Loucy (cell line): Measurements from ENCODE around the gene GNAS-AS1.

Experiments
- H2AFZ ChIP-seq: fragments of 200-600 bp; sonication (generic); 2 replicates; pipeline ENCODE4 v1.6.0; 2016; ENCODE audit warnings: antibody characterized with exemption, mild to moderate bottlenecking, low read length, moderate library complexity
- H3F3A ChIP-seq: fragments of 200-600 bp; 2 replicates; pipeline ENCODE4 v1.6.0; 2016; ENCODE audit warnings: antibody characterized with exemption, low read depth, mild to moderate bottlenecking
- H3K27me3 ChIP-seq: fragments of 200-600 bp; sonication (generic); 2 replicates; pipeline ENCODE4 v1.6.1; 2014; ENCODE audit warnings: low read length, mild to moderate bottlenecking; ENCODE audit not compliant: insufficient read depth, poor library complexity, severe bottlenecking
- H3K36me3 ChIP-seq: fragments of 200-600 bp; sonication (generic); 2 replicates; pipeline ENCODE4 v1.6.1; 2016; ENCODE audit warnings: low read length; ENCODE audit not compliant: insufficient read depth
- H3K4me1 ChIP-seq: fragments of 200-600 bp; sonication (generic); 2 replicates; pipeline ENCODE4 v1.5.1; 2014; ENCODE audit warnings: low read length, mild to moderate bottlenecking; ENCODE audit not compliant: insufficient read depth, poor library complexity, severe bottlenecking
- H3K4me2 ChIP-seq: fragments of 200-600 bp; sonication (generic); 2 replicates; pipeline ENCODE4 v1.6.0; 2014; ENCODE audit warnings: antibody characterized with exemption, low read length, low read depth, mild to moderate bottlenecking; ENCODE audit not compliant: poor library complexity, severe bottlenecking
- H3K4me3 ChIP-seq: fragments of 200-600 bp; sonication (generic); 2 replicates; pipeline ENCODE4 v1.5.1; 2014; ENCODE audit warnings: low read length, mild to moderate bottlenecking, mixed read lengths; ENCODE audit not compliant: poor library complexity, severe bottlenecking
- H3K79me2 ChIP-seq: fragments of 200-600 bp; sonication (generic); 2 replicates; pipeline ENCODE4 v1.6.1; 2014; ENCODE audit warnings: low read length; ENCODE audit not compliant: insufficient read depth
- H3K9ac ChIP-seq: fragments of 200-600 bp; sonication (generic); 2 replicates; pipeline ENCODE4 v1.6.0; 2014; ENCODE audit warnings: mild to moderate bottlenecking, low read depth, low read length, moderate library complexity; ENCODE audit not compliant: poor library complexity, severe bottlenecking
- H3K9me2 ChIP-seq: fragments of 200-600 bp; sonication (generic); replicated peaks from 2 replicates; pipeline ENCODE4 v1.6.1; 2016; ENCODE audit warnings: low read depth, low read length, mixed read lengths
- H3K9me3 ChIP-seq: fragments of 200-600 bp; sonication (generic); 2 replicates; pipeline ENCODE4 v1.6.1; 2014; ENCODE audit warnings: mild to moderate bottlenecking, antibody characterized with exemption, low read length, low read depth; ENCODE audit not compliant: insufficient read depth
- H4K20me1 ChIP-seq: fragments of 200-600 bp; sonication (generic); 2 replicates; pipeline ENCODE4 v1.6.0; 2014; ENCODE audit warnings: antibody characterized with exemption, low read length, mild to moderate bottlenecking; ENCODE audit not compliant: insufficient read depth, poor library complexity, severe bottlenecking
- EZH2phosphoT487 ChIP-seq: fragments of 200-600 bp; IDR thresholded peaks from 2 replicates; pipeline ENCODE4 v1.6.1; 2018; ENCODE audit warnings: antibody characterized with exemption, mild to moderate bottlenecking, moderate library complexity, borderline replicate concordance
- TF ChIP-seq, protein P1 (sequence below): fragments of 200-600 bp; sonication (generic); conservative IDR thresholded peaks from 2 replicates; pipeline ENCODE4 v1.5.1; 2014; ENCODE audit warnings: mild to moderate bottlenecking, antibody characterized with exemption, low read length

GNAS-AS1 gene

DNA sequence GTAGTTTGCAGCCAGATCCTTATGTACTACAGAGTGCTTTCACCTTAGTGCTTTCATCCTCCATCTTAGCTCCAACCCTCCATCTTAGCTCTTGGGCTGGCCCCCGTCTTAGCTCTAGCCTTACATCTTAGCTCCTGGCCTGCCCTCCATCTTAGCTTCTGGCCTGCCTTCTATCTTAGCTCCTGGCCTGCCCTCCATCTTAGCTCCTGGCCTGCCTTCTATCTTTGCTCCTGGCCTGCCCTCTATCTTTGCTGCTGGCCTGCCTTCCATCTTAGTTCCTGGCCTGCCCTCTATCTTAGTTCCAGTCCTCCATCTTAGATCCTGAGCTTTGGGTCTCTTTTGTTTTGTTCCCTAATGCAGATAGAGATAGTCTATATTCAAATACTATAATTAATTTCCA, 23.8 kb upstream of the GNAS-AS1 start:
- no peaks in the 10 kb centered on the region for H3K9me2 ChIP-seq
- no peak overlapping the region for H3K9ac ChIP-seq
- no peak overlapping the region for H3K4me2 ChIP-seq
- H3K4me3 ChIP-seq, result no peak overlapping the region
- H3K36me3 ChIP-seq, result no peaks in the 10 kb centered on the region
- H3K4me1 ChIP-seq, result peaks cover 14% of the 10 kb centered on the region
- no peaks in the 10 kb centered on the region for H3F3A ChIP-seq
- no peaks in the 10 kb centered on the region for H3K9me3 ChIP-seq
- no peaks in the 10 kb centered on the region for H3K79me2 ChIP-seq
- H4K20me1 ChIP-seq, result no peaks in the 10 kb centered on the region
- peak overlapping the region; percentile 92 for H2AFZ ChIP-seq
- TF ChIP-seq EZH2phosphoT487, result no peak
- TF ChIP-seq, protein P1, sequence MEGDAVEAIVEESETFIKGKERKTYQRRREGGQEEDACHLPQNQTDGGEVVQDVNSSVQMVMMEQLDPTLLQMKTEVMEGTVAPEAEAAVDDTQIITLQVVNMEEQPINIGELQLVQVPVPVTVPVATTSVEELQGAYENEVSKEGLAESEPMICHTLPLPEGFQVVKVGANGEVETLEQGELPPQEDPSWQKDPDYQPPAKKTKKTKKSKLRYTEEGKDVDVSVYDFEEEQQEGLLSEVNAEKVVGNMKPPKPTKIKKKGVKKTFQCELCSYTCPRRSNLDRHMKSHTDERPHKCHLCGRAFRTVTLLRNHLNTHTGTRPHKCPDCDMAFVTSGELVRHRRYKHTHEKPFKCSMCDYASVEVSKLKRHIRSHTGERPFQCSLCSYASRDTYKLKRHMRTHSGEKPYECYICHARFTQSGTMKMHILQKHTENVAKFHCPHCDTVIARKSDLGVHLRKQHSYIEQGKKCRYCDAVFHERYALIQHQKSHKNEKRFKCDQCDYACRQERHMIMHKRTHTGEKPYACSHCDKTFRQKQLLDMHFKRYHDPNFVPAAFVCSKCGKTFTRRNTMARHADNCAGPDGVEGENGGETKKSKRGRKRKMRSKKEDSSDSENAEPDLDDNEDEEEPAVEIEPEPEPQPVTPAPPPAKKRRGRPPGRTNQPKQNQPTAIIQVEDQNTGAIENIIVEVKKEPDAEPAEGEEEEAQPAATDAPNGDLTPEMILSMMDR, result no peak
- no peaks in the 10 kb centered on the region for H3K27me3 ChIP-seq

DNA sequence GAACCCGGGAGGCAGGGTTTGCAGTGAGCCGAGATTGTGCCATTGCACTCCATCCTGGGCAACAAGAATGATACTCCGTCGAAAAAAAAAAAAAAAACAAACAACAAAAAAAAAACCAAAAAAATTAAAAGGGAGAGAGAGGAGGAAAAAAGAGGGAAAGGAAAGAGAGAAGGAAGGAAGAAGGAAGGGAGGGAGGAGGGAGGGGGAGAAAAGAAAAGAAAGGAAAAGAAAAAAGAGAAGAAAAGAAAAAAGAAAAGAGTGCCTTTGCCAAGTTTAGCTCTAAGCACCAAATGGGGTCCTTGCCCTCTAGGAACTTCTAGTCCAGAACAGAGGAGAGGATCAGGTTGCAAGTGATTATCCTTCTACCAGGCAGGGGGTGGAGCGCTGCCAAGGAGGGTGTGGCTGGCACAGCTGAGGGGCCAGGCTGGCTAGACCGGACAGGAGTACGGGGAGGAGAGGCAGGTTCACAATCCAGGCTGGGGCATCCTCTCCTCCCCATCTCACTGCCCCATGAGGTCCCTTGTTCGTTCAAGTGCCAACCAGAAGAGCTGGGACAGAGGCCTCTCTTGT, 20.9 kb upstream of the GNAS-AS1 start:
- no peak overlapping the region for H3K4me2 ChIP-seq
- H3K9ac ChIP-seq, result no peak overlapping the region
- H3K4me3 ChIP-seq, result no peak overlapping the region
- TF ChIP-seq, protein P1, result no peak
- TF ChIP-seq EZH2phosphoT487, result no peak
- H3K79me2 ChIP-seq, result no peaks in the 10 kb centered on the region
- no peaks in the 10 kb centered on the region for H3K4me1 ChIP-seq
- no peaks in the 10 kb centered on the region for H3K27me3 ChIP-seq
- no peak overlapping the region for H2AFZ ChIP-seq
- no peaks in the 10 kb centered on the region for H3F3A ChIP-seq
- H3K9me3 ChIP-seq, result no peaks in the 10 kb centered on the region
- H3K36me3 ChIP-seq, result no peaks in the 10 kb centered on the region
- no peaks in the 10 kb centered on the region for H3K9me2 ChIP-seq
- H4K20me1 ChIP-seq, result no peaks in the 10 kb centered on the region

DNA sequence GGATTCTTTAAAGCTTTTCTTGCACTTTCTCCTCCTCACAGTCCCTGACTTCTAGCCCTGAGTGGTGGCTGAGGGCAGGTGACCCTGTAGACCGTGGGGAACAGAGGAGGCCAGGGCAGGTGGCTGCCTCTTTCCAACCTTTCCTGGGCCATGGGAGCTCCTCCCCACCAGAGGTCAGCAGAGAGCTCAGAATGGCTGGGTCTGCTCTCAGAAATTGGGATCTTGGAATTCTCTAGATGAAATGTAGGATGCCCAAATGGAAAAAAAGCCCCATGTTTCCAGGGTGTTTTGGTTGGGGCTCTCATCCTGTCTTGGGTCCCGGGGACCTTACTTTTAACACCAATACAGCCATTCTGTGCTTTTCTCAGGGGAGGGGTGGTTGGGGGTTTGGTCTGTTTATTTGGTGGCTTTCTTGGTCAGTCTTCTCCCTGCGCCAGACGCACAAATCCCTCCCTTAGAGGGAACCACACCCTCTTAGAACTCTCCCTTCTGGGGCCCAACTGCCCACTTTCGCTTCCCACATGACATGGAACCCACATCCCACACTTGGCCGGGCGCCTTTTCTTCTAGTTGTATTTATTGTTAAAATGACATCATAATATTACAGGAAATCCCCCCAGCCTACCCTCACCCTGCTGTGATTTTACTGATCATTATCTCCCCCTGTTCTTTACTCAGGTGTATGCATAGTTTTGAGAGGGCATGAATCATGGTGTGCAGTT, 19.8 kb upstream of the GNAS-AS1 start:
- Histone ChIP-seq H3K9me2 (no peaks in the 10 kb centered on the region), H3K36me3 (no peaks in the 10 kb centered on the region), H3K4me3 (no peak overlapping the region), H3K27me3 (no peaks in the 10 kb centered on the region), H3K9me3 (no peaks in the 10 kb centered on the region), H3K4me2 (no peak overlapping the region), H3K4me1 (no peaks in the 10 kb centered on the region), H3F3A (no peaks in the 10 kb centered on the region), H3K79me2 (no peaks in the 10 kb centered on the region), H3K9ac (no peak overlapping the region), H2AFZ (no peak overlapping the region; the same call in 1 of the 2 replicates), H4K20me1 (no peaks in the 10 kb centered on the region)
- TF ChIP-seq, protein P1, result peak; percentile 88
- TF ChIP-seq EZH2phosphoT487, result no peak
